Bronchial epithelial cell (primary cell): ENCODE data around the gene POU3F2. TPM values are rescaled to one million over a fixed set of nuclear protein-coding genes. Genes with fewer than 3 reads are reported as not detected.

Source experiments
- DNase-seq: peaks from one replicate; pipeline ENCODE4 v3.0.0-alpha.2; 2010; ENCODE audit warnings: low read depth
- FAIRE-seq: peaks from 2 replicates; lab custom pipeline; 2011; peaks lifted over from hg19 to GRCh38; lab: Jason Lieb, UNC
- H3K27me3 ChIP-seq: 2 replicates; pipeline ENCODE4 v1.5.1; 2011; ENCODE audit warnings: low read length; ENCODE audit not compliant: control insufficient read depth, insufficient read depth
- H3K36me3 ChIP-seq: 2 replicates; pipeline ENCODE4 v1.5.1; 2011; ENCODE audit warnings: low read length; ENCODE audit not compliant: control insufficient read depth, insufficient read depth
- H3K4me3 ChIP-seq: 2 replicates; pipeline ENCODE4 v1.5.1; 2011; ENCODE audit warnings: mild to moderate bottlenecking, low read depth, low read length, control low read depth
- total RNA-seq: library from RNA; depleted of rRNA; stranded (reverse); fragments of >200 nt; gene quantifications from 2 replicates; pipeline ENCODE4 v1.2.1, GENCODE V29; 2014
- TF ChIP-seq, protein P1 (sequence below): IDR thresholded peaks from 2 replicates; pipeline ENCODE4 v1.5.1; 2011; ENCODE audit warnings: mild to moderate bottlenecking, moderate library complexity, low read length, control low read depth, inconsistent platforms; ENCODE audit not compliant: insufficient read depth, severe bottlenecking

Gene POU3F2
- total RNA-seq, 1 donor from 2014 or later = not detected

DNA sequence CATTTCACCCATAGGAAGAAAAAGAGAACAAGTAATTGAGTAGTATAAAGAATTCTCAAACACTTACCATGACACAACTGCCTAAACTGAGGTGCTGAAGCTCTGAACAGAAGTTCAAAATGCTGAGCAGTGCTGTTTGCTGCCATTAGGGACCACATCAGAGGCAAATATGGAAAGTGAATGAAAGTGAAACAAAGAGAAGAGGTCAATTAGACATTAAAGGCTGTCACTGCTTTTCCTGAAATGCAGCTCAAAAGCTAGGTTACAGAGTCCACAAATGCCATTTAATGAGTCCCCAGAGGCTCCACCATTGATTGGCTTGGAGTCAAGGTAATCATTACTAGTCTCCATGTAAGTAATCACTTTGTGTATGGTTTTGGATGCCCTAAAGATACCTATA lies 46.1 kb downstream of the POU3F2 start:
- TF ChIP-seq, protein P1, sequence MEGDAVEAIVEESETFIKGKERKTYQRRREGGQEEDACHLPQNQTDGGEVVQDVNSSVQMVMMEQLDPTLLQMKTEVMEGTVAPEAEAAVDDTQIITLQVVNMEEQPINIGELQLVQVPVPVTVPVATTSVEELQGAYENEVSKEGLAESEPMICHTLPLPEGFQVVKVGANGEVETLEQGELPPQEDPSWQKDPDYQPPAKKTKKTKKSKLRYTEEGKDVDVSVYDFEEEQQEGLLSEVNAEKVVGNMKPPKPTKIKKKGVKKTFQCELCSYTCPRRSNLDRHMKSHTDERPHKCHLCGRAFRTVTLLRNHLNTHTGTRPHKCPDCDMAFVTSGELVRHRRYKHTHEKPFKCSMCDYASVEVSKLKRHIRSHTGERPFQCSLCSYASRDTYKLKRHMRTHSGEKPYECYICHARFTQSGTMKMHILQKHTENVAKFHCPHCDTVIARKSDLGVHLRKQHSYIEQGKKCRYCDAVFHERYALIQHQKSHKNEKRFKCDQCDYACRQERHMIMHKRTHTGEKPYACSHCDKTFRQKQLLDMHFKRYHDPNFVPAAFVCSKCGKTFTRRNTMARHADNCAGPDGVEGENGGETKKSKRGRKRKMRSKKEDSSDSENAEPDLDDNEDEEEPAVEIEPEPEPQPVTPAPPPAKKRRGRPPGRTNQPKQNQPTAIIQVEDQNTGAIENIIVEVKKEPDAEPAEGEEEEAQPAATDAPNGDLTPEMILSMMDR = no peak
- no peak for DNase-seq
- FAIRE-seq = no peak
- H3K36me3 ChIP-seq = no peaks in the 10 kb centered on the region
- H3K4me3 ChIP-seq = no peak overlapping the region
- H3K27me3 ChIP-seq = no peaks in the 10 kb centered on the region

DNA sequence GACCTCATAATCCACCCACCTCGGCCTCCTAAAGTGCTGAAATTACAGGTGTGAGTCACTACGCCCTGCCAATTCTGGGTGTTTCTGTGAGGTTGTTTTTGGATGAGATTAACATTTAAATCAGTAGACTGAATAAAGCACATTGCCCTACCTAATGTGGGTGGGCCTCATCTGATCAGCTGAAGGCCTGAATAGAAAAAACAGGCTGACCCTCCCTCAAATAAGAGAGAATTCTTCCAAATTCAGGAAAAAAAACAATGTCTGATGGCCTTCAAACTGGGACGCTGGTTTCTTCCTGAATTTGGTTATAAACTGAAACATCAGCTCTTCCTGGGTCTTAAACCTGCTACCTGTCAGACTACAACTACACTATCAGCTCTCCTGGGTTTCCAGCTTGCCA lies 51.0 kb downstream of the POU3F2 start:
- H3K4me3 ChIP-seq = no peak overlapping the region
- TF ChIP-seq, protein P1 = no peak
- FAIRE-seq (no peak), DNase-seq (no peak)
- peaks cover 1% of the 10 kb centered on the region for H3K36me3 ChIP-seq
- no peaks in the 10 kb centered on the region for H3K27me3 ChIP-seq

DNA sequence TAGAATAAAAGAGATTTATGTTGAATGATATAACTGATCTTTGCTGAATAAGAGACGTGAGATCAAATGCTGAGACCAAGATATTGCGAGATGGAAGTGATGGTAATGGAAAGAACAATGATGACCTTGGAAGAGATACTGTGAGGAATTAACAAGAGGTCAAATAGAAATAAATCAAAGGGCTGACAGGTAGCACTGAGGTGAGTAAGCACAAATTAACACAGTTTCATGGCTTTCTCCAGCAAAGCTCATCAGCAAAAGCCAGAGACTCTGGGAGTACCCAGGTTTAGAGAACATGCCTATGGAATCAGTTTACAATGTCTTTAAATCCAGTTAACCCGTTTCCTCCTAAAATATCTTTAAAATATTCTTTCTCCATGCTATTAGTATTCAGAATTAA lies 53.3 kb downstream of the POU3F2 start:
- FAIRE-seq (no peak), DNase-seq (no peak)
- Histone ChIP-seq H3K4me3 (no peak overlapping the region), H3K27me3 (no peaks in the 10 kb centered on the region), H3K36me3 (peaks cover 1% of the 10 kb centered on the region)
- TF ChIP-seq, protein P1 = no peak

Other genes with a start within 250 kb of the POU3F2 start
- gene FBXL4, start 113.4 kb downstream of the POU3F2 start, total RNA-seq = 9.7 and 12.9 TPM in 2 replicates